Activated CD8-positive, alpha-beta T cell treated with anti-CD3 and anti-CD28 coated beads for 36 hours (primary cell): ENCODE measurements around the gene ROPN1L. TPM values are rescaled to one million over a fixed set of nuclear protein-coding genes. Genes with fewer than 3 reads are reported as not detected.

ENCODE experiments used
- ATAC-seq: fragments of 200-7000 bp; cut with Tn5 transposase; one replicate; pipeline ENCODE4 v1.10.0; 2021; ENCODE audit warnings: mild to moderate bottlenecking, moderate library complexity
- CTCF ChIA-PET: fragments of 350-600 bp; sonication (Branson Sonifier 250); formaldehyde crosslinking; loops from one replicate; lab custom pipeline; 2021; ENCODE audit warnings: antibody characterized with exemption; lab: Charles Lee
- POLR2A ChIA-PET: fragments of 350-600 bp; sonication (Branson Sonifier 250); formaldehyde crosslinking; loops from one replicate; lab custom pipeline; 2021; ENCODE audit warnings: antibody characterized with exemption; lab: Charles Lee
- DNase-seq: peaks from one replicate; pipeline ENCODE4 v3.0.0-alpha.2; 2020
- H3K27ac Mint-ChIP-seq: one replicate; pipeline ENCODE4 v1.8.0; 2021; ENCODE audit warnings: mild to moderate bottlenecking, mixed read lengths
- H3K27me3 Mint-ChIP-seq: one replicate; pipeline ENCODE4 v1.8.0; 2021; ENCODE audit warnings: mixed read lengths
- H3K36me3 Mint-ChIP-seq: one replicate; pipeline ENCODE4 v1.8.0; 2021; ENCODE audit warnings: low read depth, mixed read lengths
- H3K4me1 Mint-ChIP-seq: one replicate; pipeline ENCODE4 v1.8.0; 2021; ENCODE audit warnings: low read depth, mixed read lengths
- H3K4me3 Mint-ChIP-seq: one replicate; pipeline ENCODE4 v1.8.0; 2021; ENCODE audit warnings: mild to moderate bottlenecking, moderate library complexity, mixed read lengths
- H3K9me3 Mint-ChIP-seq: one replicate; pipeline ENCODE4 v1.8.0; 2021; ENCODE audit warnings: mixed read lengths
- CTCF ChIP-seq: fragments of 200-600 bp; IDR thresholded peaks from one replicate; pipeline ENCODE4 v1.8.0; 2022; ENCODE audit warnings: antibody characterized with exemption, mild to moderate bottlenecking
- intact Hi-C: fragments of 100-400 bp; cut with micrococcal nuclease; formaldehyde crosslinking; loops from one replicate; pipeline ENCODE4 v1.10.0; 2022
- total RNA-seq, 2 experiments: library from RNA; stranded (reverse); gene quantifications; one replicate each; pipeline ENCODE4 v1.2.3, GENCODE V29; 2021

The ROPN1L gene
- total RNA-seq, 2 experiments from 2014 or later, result not detected

GRCh38 chr5:10447041-10447440 lies 5.4 kb downstream of the ROPN1L start:
- peaks cover 8% of the 10 kb centered on the region for H3K9me3 Mint-ChIP-seq
- ChIA-PET CTCF (interaction anchor here (0.7 to 4.8 kb wide), 4 partner anchors 8 to 181 kb away, joined by 3 to 23 read pairs (median 4); no protein-coding TSS in a partner anchor), POLR2A (no interaction called here)
- no peaks in the 10 kb centered on the region for H3K36me3 Mint-ChIP-seq
- no peak for TF ChIP-seq CTCF
- H3K27me3 Mint-ChIP-seq, result peaks cover 8% of the 10 kb centered on the region
- DNase-seq, result no peak
- no peak overlapping the region for H3K27ac Mint-ChIP-seq
- intact Hi-C loops, result no loop called here
- peaks cover 28% of the 10 kb centered on the region for H3K4me1 Mint-ChIP-seq
- H3K4me3 Mint-ChIP-seq, result no peak overlapping the region
- ATAC-seq, result no peak

DNA sequence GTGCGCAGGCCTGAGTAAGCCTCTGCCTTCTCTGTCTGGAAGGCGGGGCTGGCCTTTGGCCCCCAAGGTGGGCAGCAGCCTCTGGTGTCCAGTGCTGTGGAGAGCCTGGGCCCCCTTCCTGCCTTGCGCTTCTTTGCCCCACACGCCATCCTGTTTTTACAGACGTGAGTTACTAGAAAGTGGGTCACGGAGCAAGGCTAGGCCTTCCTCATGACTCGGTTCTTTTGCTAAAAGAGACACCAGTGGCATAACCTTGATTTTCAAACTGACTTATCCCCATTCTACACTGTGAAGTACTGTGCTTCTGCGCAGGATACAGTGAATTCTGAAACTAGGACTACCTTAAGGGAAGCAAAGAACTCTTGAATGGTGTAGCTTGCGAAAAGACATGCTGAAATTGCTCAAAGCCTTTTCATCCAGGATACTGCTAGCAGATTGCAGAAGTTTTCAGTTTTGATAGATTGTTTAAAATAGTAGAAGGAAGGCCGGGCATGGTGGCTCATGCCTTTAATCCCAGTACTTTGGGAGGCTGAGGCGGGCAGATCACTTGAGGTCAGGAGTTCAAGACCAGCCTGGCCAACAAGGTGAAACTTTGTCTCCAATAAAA lies 7.2 kb downstream of the ROPN1L start:
- ChIA-PET POLR2A (no interaction called here), CTCF (interaction anchor here (1.1 to 3.1 kb wide), 2 partner anchors 103 to 180 kb away, joined by 3 to 16 read pairs; no protein-coding TSS in a partner anchor)
- Mint-ChIP-seq H3K4me1 (peaks cover 19% of the 10 kb centered on the region), H3K27ac (no peak overlapping the region), H3K9me3 (peaks cover 8% of the 10 kb centered on the region), H3K27me3 (no peaks in the 10 kb centered on the region), H3K4me3 (no peak overlapping the region), H3K36me3 (no peaks in the 10 kb centered on the region)
- no peak for ATAC-seq
- DNase-seq, result no peak
- TF ChIP-seq CTCF, result no peak
- intact Hi-C loops, result no loop called here

GRCh38 chr5:10451137-10451824 lies 9.6 kb downstream of the ROPN1L start:
- no peaks in the 10 kb centered on the region for H3K36me3 Mint-ChIP-seq
- POLR2A ChIA-PET, result no interaction called here
- intact Hi-C loops, result loop anchor here (5.0 to 10.0 kb wide), 2 partner anchors 176 to 1044 kb away; no protein-coding TSS in a partner anchor
- no peak overlapping the region for H3K4me3 Mint-ChIP-seq
- TF ChIP-seq CTCF, result no peak
- no peak for ATAC-seq
- peaks cover 6% of the 10 kb centered on the region for H3K4me1 Mint-ChIP-seq
- CTCF ChIA-PET, result interaction anchor here (0.8 to 6.0 kb wide), 6 partner anchors 7 to 238 kb away, joined by 3 to 89 read pairs (median 8); no protein-coding TSS in a partner anchor
- H3K27me3 Mint-ChIP-seq, result no peaks in the 10 kb centered on the region
- H3K27ac Mint-ChIP-seq, result no peak overlapping the region
- no peaks in the 10 kb centered on the region for H3K9me3 Mint-ChIP-seq
- DNase-seq, result no peak

GRCh38 chr5:10452768-10453331 lies 11.2 kb downstream of the ROPN1L start:
- ChIA-PET POLR2A (interaction anchor here (1.2 kb wide), 2 partner anchors 105 to 175 kb away, joined by 3 to 4 read pairs; no protein-coding TSS in a partner anchor), CTCF (interaction anchor here (0.7 to 6.0 kb wide), 18 partner anchors 9 to 403 kb away, joined by 3 to 89 read pairs (median 4); no protein-coding TSS in a partner anchor)
- no peaks in the 10 kb centered on the region for H3K36me3 Mint-ChIP-seq
- DNase-seq, result no peak
- no peaks in the 10 kb centered on the region for H3K4me1 Mint-ChIP-seq
- TF ChIP-seq CTCF, result peak; percentile 60
- no peak overlapping the region for H3K27ac Mint-ChIP-seq
- ATAC-seq, result peak; percentile 73
- H3K4me3 Mint-ChIP-seq, result no peak overlapping the region
- intact Hi-C loops, result loop anchor here (5.0 to 10.0 kb wide), 2 partner anchors 174 to 1042 kb away; no protein-coding TSS in a partner anchor
- no peaks in the 10 kb centered on the region for H3K9me3 Mint-ChIP-seq
- H3K27me3 Mint-ChIP-seq, result no peaks in the 10 kb centered on the region
